K562 (cell line): ENCODE measurements around the gene MED15. TPM values are rescaled to one million over a fixed set of nuclear protein-coding genes. Genes with fewer than 3 reads are reported as not detected.
A peak's percentile ranks its signal among the peaks of the same experiment; 100 is the strongest.

Source experiments
- ARID4B ChIP-seq: sonication (generic); formaldehyde crosslinking; IDR thresholded peaks from 2 replicates; pipeline ENCODE4 v1.8.0; 2022; ENCODE audit warnings: mild to moderate bottlenecking, missing genetic modification reagents
- BRCA1 ChIP-seq, 2 experiments: fragments of 450-650 bp in 1 of 2; sonication (generic) in 1 of 2; formaldehyde crosslinking in 1 of 2; IDR thresholded peaks; 2 replicates each; pipeline versions ENCODE4 v1.5.0 to v1.6.1; 2017 to 2020; ENCODE audit warnings: mild to moderate bottlenecking in 1 of 2, missing genetic modification reagents in 1 of 2
- DDX20 ChIP-seq: fragments of 450-650 bp; IDR thresholded peaks from 2 replicates; pipeline ENCODE4 v1.6.1; 2016; ENCODE audit warnings: missing genetic modification characterization, low read depth, mild to moderate bottlenecking, missing compliant biosample characterization, moderate library complexity
- FOXJ2 ChIP-seq: fragments of 200-800 bp; sonication (Bioruptor generic); IDR thresholded peaks from 2 replicates; pipeline ENCODE4 v1.6.1; 2016; ENCODE audit warnings: missing genetic modification characterization, missing compliant biosample characterization
- KDM2B ChIP-seq: fragments of 250-450 bp; sonication (Bioruptor Pico); IDR thresholded peaks from 2 replicates; pipeline ENCODE4 v1.8.0; 2021; ENCODE audit warnings: mild to moderate bottlenecking, moderate library complexity
- MEF2D ChIP-seq: conservative IDR thresholded peaks from 2 replicates; pipeline ENCODE4 v1.6.1; 2016; ENCODE audit warnings: low read depth, missing genetic modification characterization, missing compliant biosample characterization
- POLR2G ChIP-seq: fragments of 200-400 bp; formaldehyde crosslinking; IDR thresholded peaks from 2 replicates; pipeline ENCODE4 v1.6.1; 2017; ENCODE audit warnings: low read depth, mild to moderate bottlenecking, antibody characterized with exemption, low read length, moderate library complexity
- RERE ChIP-seq: sonication (generic); formaldehyde crosslinking; IDR thresholded peaks from 2 replicates; pipeline ENCODE4 v1.8.0; 2023; ENCODE audit warnings: missing genetic modification reagents, mild to moderate bottlenecking, borderline replicate concordance
- ZNF436 ChIP-seq: fragments of 250-450, 450-650 bp; sonication (Bioruptor Pico); formaldehyde crosslinking; IDR thresholded peaks from 2 replicates; pipeline ENCODE4 v1.7.0; 2020; ENCODE audit warnings: mild to moderate bottlenecking
- polyA plus RNA-seq, 8 experiments: library from polyadenylated mRNA; depleted of rRNA in 4 of 8; stranded (reverse) in 5 of 8; unstranded in 3 of 8; fragments of >200 nt; fragmentation: Nextera tagmentation in 2 of 8; fragmentation: Illumina TruSeq in 1 of 8; extraction: Ambion mirVana in 2 of 8; extraction: Trizol in 1 of 8; gene quantifications; 2 replicates each; pipeline versions ENCODE4 v1.2.1 to v1.2.3, GENCODE V29; 2011 to 2014; ENCODE audit warnings: inconsistent platforms in 1 of 8, missing spikeins in 1 of 8
- total RNA-seq, 7 experiments: library from RNA; depleted of rRNA in 6 of 7; stranded (reverse); fragments of >200 nt in 6 of 7; fragmentation: Illumina TruSeq in 2 of 7; extraction: Trizol in 2 of 7; gene quantifications; 2 replicates each; pipeline versions ENCODE4 v1.2.1 to v1.2.3, GENCODE V29; 2011 to 2021; ENCODE audit warnings: low replicate concordance in 1 of 7
- TF ChIP-seq, protein P1 (sequence below): sonication (generic); formaldehyde crosslinking; IDR thresholded peaks from 2 replicates; pipeline ENCODE4 v1.8.0; 2022; ENCODE audit warnings: mild to moderate bottlenecking, missing genetic modification reagents
- TF ChIP-seq, protein P2 (sequence below), 2 experiments: fragments of 450-650 bp; IDR thresholded peaks; 2 replicates each; pipeline ENCODE4 v1.6.1; 2018; ENCODE audit warnings: mild to moderate bottlenecking in 2 of 2, low read depth in 1 of 2; ENCODE audit not compliant: partially characterized antibody in 2 of 2

The MED15 gene
- total and polyA plus RNA-seq, 9 of the 15 experiments (the other 6 are each of a cell fraction or from before 2014, with no cell fraction given): 4.0 to 271 (median 60.1) TPM

- TF ChIP-seq KDM2B (CRISPR knock-in tag): 0 out of 2 replicates have a peak, but pooled peaks have one; percentile 30
- TF ChIP-seq, protein P1, sequence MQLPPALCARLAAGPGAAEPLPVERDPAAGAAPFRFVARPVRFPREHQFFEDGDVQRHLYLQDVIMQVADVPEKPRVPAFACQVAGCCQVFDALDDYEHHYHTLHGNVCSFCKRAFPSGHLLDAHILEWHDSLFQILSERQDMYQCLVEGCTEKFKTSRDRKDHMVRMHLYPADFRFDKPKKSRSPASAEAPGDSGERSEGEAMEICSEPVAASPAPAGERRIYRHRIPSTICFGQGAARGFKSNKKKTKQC: no peak
- TF ChIP-seq, protein P2, sequence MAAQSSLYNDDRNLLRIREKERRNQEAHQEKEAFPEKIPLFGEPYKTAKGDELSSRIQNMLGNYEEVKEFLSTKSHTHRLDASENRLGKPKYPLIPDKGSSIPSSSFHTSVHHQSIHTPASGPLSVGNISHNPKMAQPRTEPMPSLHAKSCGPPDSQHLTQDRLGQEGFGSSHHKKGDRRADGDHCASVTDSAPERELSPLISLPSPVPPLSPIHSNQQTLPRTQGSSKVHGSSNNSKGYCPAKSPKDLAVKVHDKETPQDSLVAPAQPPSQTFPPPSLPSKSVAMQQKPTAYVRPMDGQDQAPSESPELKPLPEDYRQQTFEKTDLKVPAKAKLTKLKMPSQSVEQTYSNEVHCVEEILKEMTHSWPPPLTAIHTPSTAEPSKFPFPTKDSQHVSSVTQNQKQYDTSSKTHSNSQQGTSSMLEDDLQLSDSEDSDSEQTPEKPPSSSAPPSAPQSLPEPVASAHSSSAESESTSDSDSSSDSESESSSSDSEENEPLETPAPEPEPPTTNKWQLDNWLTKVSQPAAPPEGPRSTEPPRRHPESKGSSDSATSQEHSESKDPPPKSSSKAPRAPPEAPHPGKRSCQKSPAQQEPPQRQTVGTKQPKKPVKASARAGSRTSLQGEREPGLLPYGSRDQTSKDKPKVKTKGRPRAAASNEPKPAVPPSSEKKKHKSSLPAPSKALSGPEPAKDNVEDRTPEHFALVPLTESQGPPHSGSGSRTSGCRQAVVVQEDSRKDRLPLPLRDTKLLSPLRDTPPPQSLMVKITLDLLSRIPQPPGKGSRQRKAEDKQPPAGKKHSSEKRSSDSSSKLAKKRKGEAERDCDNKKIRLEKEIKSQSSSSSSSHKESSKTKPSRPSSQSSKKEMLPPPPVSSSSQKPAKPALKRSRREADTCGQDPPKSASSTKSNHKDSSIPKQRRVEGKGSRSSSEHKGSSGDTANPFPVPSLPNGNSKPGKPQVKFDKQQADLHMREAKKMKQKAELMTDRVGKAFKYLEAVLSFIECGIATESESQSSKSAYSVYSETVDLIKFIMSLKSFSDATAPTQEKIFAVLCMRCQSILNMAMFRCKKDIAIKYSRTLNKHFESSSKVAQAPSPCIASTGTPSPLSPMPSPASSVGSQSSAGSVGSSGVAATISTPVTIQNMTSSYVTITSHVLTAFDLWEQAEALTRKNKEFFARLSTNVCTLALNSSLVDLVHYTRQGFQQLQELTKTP (IDR thresholded peaks at IDR 0.05; ENCODE audit: low read depth in 1 of 2, partially characterized antibody in 2 of 2): no peak
- TF ChIP-seq ARID4B (CRISPR knock-in tag): 0 out of 2 replicates have a peak, but pooled peaks have one; percentile 10
- no peak for TF ChIP-seq DDX20 (tag)
- peak; percentile 54 for TF ChIP-seq ZNF436 (CRISPR knock-in tag)
- TF ChIP-seq FOXJ2: 0 out of 2 replicates have a peak, but pooled peaks have one; percentile 12
- peak; percentile 56; the same call in 1 of the 2 replicates for TF ChIP-seq POLR2G
- TF ChIP-seq BRCA1 (IDR thresholded peaks at IDR 0.05): no peak
- TF ChIP-seq BRCA1 (CRISPR knock-in tag; IDR thresholded peaks at IDR 0.05): no peak; the same call in 1 of the 2 replicates
- no peak for TF ChIP-seq RERE
- no peak for TF ChIP-seq MEF2D
These were observed 68.5 kb downstream of the MED15 start (continued) for GRCh38 chr22:20575724-20576444.
